Keratinocyte (primary cell): ENCODE measurements around the gene DNAAF8. TPM values are rescaled to one million over a fixed set of nuclear protein-coding genes. Genes with fewer than 3 reads are reported as not detected.

Experiments used
- DNase-seq: peaks from one replicate; pipeline ENCODE4 v3.0.0-alpha.2; 2011; ENCODE audit warnings: low read depth, missing footprints, low spot score
- FAIRE-seq: peaks from 2 replicates; lab custom pipeline; 2011; peaks lifted over from hg19 to GRCh38; lab: Jason Lieb, UNC
- H2AFZ ChIP-seq: 2 replicates; pipeline ENCODE4 v1.6.0; 2012; ENCODE audit warnings: low read length, control low read depth, inconsistent platforms; ENCODE audit not compliant: control insufficient read depth
- H3K27ac ChIP-seq: 2 replicates; pipeline ENCODE4 v1.5.1; 2011; ENCODE audit warnings: low read length; ENCODE audit not compliant: control insufficient read depth, insufficient read depth
- H3K27me3 ChIP-seq: 3 replicates; pipeline ENCODE4 v1.6.0; 2011; ENCODE audit warnings: low read length; ENCODE audit not compliant: control insufficient read depth, insufficient read depth; ENCODE audit errors: extremely low read depth
- H3K36me3 ChIP-seq, 2 experiments: 2 replicates in 1 of 2; 3 replicates in 1 of 2; pipeline ENCODE4 v1.5.1; 2011; ENCODE audit warnings: low read length in 2 of 2, mild to moderate bottlenecking in 1 of 2; ENCODE audit not compliant: control insufficient read depth in 2 of 2, insufficient read depth in 2 of 2; ENCODE audit errors: extremely low read depth in 1 of 2
- H3K4me1 ChIP-seq: 3 replicates; pipeline ENCODE4 v1.5.1; 2011; ENCODE audit warnings: low read length; ENCODE audit not compliant: control insufficient read depth, insufficient read depth; ENCODE audit errors: extremely low read depth
- H3K4me2 ChIP-seq: 3 replicates; pipeline ENCODE4 v1.6.0; 2011; ENCODE audit warnings: low read depth, low read length; ENCODE audit not compliant: control insufficient read depth, insufficient read depth; ENCODE audit errors: extremely low read depth
- H3K4me3 ChIP-seq, 3 experiments: fragments of 200-600 bp in 1 of 3; sonication (generic) in 1 of 3; 2 replicates in 2 of 3; 3 replicates in 1 of 3; pipeline ENCODE4 v1.5.1; 2011 to 2016; ENCODE audit warnings: low read length in 3 of 3, mild to moderate bottlenecking in 3 of 3, control low read depth in 2 of 3, inconsistent platforms in 1 of 3, low read depth in 1 of 3, mixed read lengths in 1 of 3, mixed run types in 1 of 3, moderate library complexity in 1 of 3; ENCODE audit not compliant: control insufficient read depth in 2 of 3, insufficient read depth in 2 of 3; ENCODE audit errors: extremely low read depth in 1 of 3
- H3K79me2 ChIP-seq: 2 replicates; pipeline ENCODE4 v1.6.0; 2012; ENCODE audit warnings: low read length; ENCODE audit not compliant: control insufficient read depth, insufficient read depth
- H3K9ac ChIP-seq: 3 replicates; pipeline ENCODE4 v1.6.0; 2011; ENCODE audit warnings: low read length; ENCODE audit not compliant: control insufficient read depth, insufficient read depth; ENCODE audit errors: extremely low read depth
- H3K9me1 ChIP-seq: 3 replicates; pipeline ENCODE4 v1.6.0; 2011; ENCODE audit warnings: low read length; ENCODE audit not compliant: control insufficient read depth, insufficient read depth; ENCODE audit errors: extremely low read depth
- H3K9me3 ChIP-seq: 2 replicates; pipeline ENCODE4 v1.5.1; 2012; ENCODE audit warnings: low read depth, low read length; ENCODE audit not compliant: control insufficient read depth
- H4K20me1 ChIP-seq: 3 replicates; pipeline ENCODE4 v1.6.0; 2011; ENCODE audit warnings: low read length; ENCODE audit not compliant: control insufficient read depth, insufficient read depth; ENCODE audit errors: extremely low read depth
- CTCF ChIP-seq, 3 experiments: IDR thresholded peaks in 1 of 3; conservative IDR thresholded peaks in 1 of 3; optimal IDR thresholded peaks in 1 of 3; 2 replicates in 2 of 3; 3 replicates in 1 of 3; pipeline versions ENCODE3 to v1.5.1; 2011; ENCODE audit warnings: low read length in 3 of 3, mild to moderate bottlenecking in 3 of 3, moderate library complexity in 2 of 3, control low read depth in 1 of 3, inconsistent platforms in 1 of 3; ENCODE audit not compliant: insufficient read depth in 2 of 3; ENCODE audit errors: extremely low read depth in 1 of 3
- EZH2 ChIP-seq: IDR thresholded peaks from one replicate; pipeline ENCODE4 v1.6.1; 2012; ENCODE audit warnings: inconsistent platforms, mild to moderate bottlenecking, low read length, moderate library complexity
- dilution Hi-C: fragments of 300-500 bp; cut with MboI; formaldehyde crosslinking; loops from one replicate; pipeline ENCODE4 v1.7.0; 2020; ENCODE audit warnings: low sequenced_read_pairs; ENCODE audit not compliant: extremely low pct_ligation_motif_present
- polyA plus RNA-seq, 5 experiments: library from polyadenylated mRNA; depleted of rRNA in 3 of 5; stranded (reverse) in 3 of 5; stranded (forward) in 1 of 5; unstranded in 1 of 5; fragments of >200 nt; gene quantifications; 1 replicate in 1 of 5; 2 replicates in 3 of 5; 3 replicates in 1 of 5; pipeline versions ENCODE4 v1.2.1 to v1.2.3, GENCODE V29; 2011 to 2012; ENCODE audit warnings: missing spikeins in 2 of 5, low read depth in 1 of 5, low replicate concordance in 1 of 5

Gene DNAAF8
- polyA plus RNA-seq, 1 donor (not counting 4 experiments of a cell fraction or from before 2014, with no cell fraction given), result 0.26 TPM

- Histone ChIP-seq H3K79me2 (no peaks in the 10 kb centered on the region), H4K20me1 (no peaks in the 10 kb centered on the region), H3K4me3 (no peak overlapping the region), H2AFZ (no peak overlapping the region), H3K9me1 (no peaks in the 10 kb centered on the region), H3K4me1 (no peaks in the 10 kb centered on the region), H3K9me3 (peaks cover 1% of the 10 kb centered on the region), H3K4me2 (no peak overlapping the region), H3K27me3 (no peaks in the 10 kb centered on the region), H3K36me3 (peaks cover 30 to 44% of the 10 kb centered on the region in 2 experiments), H3K9ac (no peak overlapping the region), H3K27ac (no peak overlapping the region)
- no peak for FAIRE-seq
- DNase-seq, result no peak
- TF ChIP-seq EZH2 (no peak), CTCF (optimal IDR thresholded peaks at IDR 0.05 in 1 of 3, IDR thresholded peaks at IDR 0.05 in 1 of 3, conservative IDR thresholded peaks at IDR 0.05 in 1 of 3; ENCODE audit: extremely low read depth in 1 of 3, insufficient read depth in 2 of 3, low read length in 3 of 3) (no peak)
- dilution Hi-C loops, result no loop called here
These were observed 21.4 kb downstream of the DNAAF8 start for GRCh38 chr16:4755687-4756086.

GRCh38 chr16:4760221-4760910 is 26.0 kb downstream of the DNAAF8 start:
- FAIRE-seq, result no peak
- peaks cover 25 to 44% of the 10 kb centered on the region in 2 experiments for H3K36me3 ChIP-seq

More at GRCh38 chr16:4760221-4760910, 26.0 kb downstream of the DNAAF8 start:
- H3K27me3 ChIP-seq, result no peaks in the 10 kb centered on the region
- DNase-seq, result no peak
- no peak overlapping the region for H3K4me2 ChIP-seq
- H3K79me2 ChIP-seq, result peaks cover 5% of the 10 kb centered on the region
- H3K9me1 ChIP-seq, result no peaks in the 10 kb centered on the region
- no peak overlapping the region for H3K9ac ChIP-seq
- H3K27ac ChIP-seq, result no peak overlapping the region
- H3K9me3 ChIP-seq, result peaks cover 1% of the 10 kb centered on the region
- no peak for TF ChIP-seq EZH2
- no peak for TF ChIP-seq CTCF (optimal IDR thresholded peaks at IDR 0.05 in 1 of 3, IDR thresholded peaks at IDR 0.05 in 1 of 3, conservative IDR thresholded peaks at IDR 0.05 in 1 of 3; ENCODE audit: extremely low read depth in 1 of 3, insufficient read depth in 2 of 3, low read length in 3 of 3)
- H3K4me3 ChIP-seq, result no peak overlapping the region
- H3K4me1 ChIP-seq, result no peaks in the 10 kb centered on the region
- no peaks in the 10 kb centered on the region for H4K20me1 ChIP-seq
- H2AFZ ChIP-seq, result no peak overlapping the region
- dilution Hi-C loops, result no loop called here
